Skeletal muscle satellite cell (primary cell): ENCODE results near the gene UBE2C.

ENCODE experiments used
- H3K27me3 ChIP-seq: 2 replicates; pipeline ENCODE4 v1.7.0; 2013; ENCODE audit warnings: low read length; ENCODE audit not compliant: control insufficient read depth, insufficient read depth
- H3K36me3 ChIP-seq: 2 replicates; pipeline ENCODE4 v1.7.0; 2013; ENCODE audit warnings: mild to moderate bottlenecking, control low read depth, low read length; ENCODE audit not compliant: insufficient read depth
- H3K4me1 ChIP-seq: 2 replicates; pipeline ENCODE4 v1.7.0; 2013; ENCODE audit warnings: low read length; ENCODE audit not compliant: control insufficient read depth, insufficient read depth
- H3K4me2 ChIP-seq: 2 replicates; pipeline ENCODE4 v1.7.0; 2013; ENCODE audit warnings: mild to moderate bottlenecking, low read length
- H3K4me3 ChIP-seq: 2 replicates; pipeline ENCODE4 v1.7.0; 2013; ENCODE audit warnings: low read length
- H3K9ac ChIP-seq: 2 replicates; pipeline ENCODE4 v1.7.0; 2013; ENCODE audit warnings: mild to moderate bottlenecking, low read depth, low read length, moderate library complexity
- H3K9me3 ChIP-seq: replicated peaks from 2 replicates; pipeline ENCODE4 v1.7.0; 2013; ENCODE audit warnings: mild to moderate bottlenecking, control low read depth, low read length

UBE2C gene

DNA sequence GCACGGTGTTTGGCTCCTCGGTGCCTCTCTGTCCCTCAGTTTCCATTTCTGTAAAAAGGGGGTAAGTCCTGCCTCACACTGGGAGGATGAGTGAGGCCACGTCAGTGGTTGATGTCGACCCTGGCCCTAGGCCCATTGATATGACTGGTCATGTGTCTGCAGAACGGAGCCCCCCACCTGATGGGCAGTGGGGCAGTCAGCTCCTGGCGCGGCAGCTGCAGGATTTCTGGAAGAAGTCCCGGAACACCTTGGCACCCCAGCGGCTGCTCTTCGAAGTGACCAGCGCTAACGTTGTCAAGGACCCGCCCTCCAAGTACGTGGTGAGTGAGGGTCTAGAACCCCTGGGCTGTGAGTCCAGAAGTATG lies 22.3 kb downstream of the UBE2C start:
- Histone ChIP-seq H3K4me3 (peak overlapping the region; percentile 83), H3K9me3 (no peaks in the 10 kb centered on the region), H3K9ac (peak overlapping the region; percentile 90), H3K27me3 (no peaks in the 10 kb centered on the region), H3K4me2 (peak overlapping the region; percentile 96), H3K36me3 (peaks cover 4% of the 10 kb centered on the region), H3K4me1 (peaks cover 32% of the 10 kb centered on the region)

DNA sequence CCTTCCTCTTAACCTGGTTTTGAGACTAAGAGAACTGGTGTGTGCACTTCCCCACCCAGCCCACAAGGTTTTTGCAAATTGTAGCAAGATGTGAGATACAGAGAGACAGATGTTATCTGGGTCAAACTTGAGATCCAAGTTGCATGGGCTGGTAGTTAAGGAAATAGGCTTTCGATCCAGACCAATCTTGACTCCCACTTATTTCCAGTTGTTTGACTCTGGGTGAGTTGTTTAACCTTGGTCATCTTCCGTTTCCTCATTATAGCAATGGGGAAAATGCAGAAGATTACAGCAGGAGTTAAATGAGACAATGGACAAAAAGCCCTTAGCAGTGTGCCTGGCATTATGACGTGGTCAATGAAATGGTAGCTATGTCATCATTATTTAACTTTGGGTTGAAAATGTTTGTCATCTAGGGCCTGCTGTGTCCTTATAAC lies 22.9 kb downstream of the UBE2C start:
- H3K4me1 ChIP-seq = peaks cover 32% of the 10 kb centered on the region
- peak overlapping the region; percentile 83 for H3K4me3 ChIP-seq
- peak overlapping the region; percentile 96 for H3K4me2 ChIP-seq
- H3K36me3 ChIP-seq = peaks cover 7% of the 10 kb centered on the region
- no peaks in the 10 kb centered on the region for H3K27me3 ChIP-seq
- peak overlapping the region; percentile 90 for H3K9ac ChIP-seq
- H3K9me3 ChIP-seq = no peaks in the 10 kb centered on the region

- H3K27me3 ChIP-seq = no peaks in the 10 kb centered on the region
- peaks cover 10% of the 10 kb centered on the region for H3K36me3 ChIP-seq
- H3K4me1 ChIP-seq = peaks cover 32% of the 10 kb centered on the region
- H3K4me2 ChIP-seq = peak overlapping the region; percentile 96
- H3K9me3 ChIP-seq = no peaks in the 10 kb centered on the region
- peak overlapping the region; percentile 90 for H3K9ac ChIP-seq
- peak overlapping the region; percentile 83 for H3K4me3 ChIP-seq
Observed at GRCh38 chr20:45835825-45836224, 23.4 kb downstream of the UBE2C start.

DNA sequence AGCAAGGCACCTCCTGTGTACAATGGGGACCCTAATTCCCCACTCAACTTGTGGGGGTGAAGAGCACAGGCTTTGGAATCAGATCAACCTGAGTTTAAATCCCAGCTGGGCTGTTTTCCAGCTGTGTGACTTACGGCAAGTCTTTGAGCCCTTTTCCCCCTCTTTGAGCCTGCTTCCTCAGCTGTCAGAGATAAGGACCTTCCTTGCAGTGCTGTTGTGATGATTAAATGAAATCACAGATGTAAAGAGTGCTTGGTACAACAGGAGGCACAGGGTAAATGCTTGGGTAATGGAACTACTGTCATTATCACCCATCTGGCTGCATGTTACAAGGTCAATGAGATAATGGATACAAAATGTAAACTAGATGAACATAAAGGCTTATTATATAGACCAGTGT lies 24.4 kb downstream of the UBE2C start:
- peaks cover 20% of the 10 kb centered on the region for H3K36me3 ChIP-seq
- peak overlapping the region; percentile 50 for H3K4me2 ChIP-seq
- no peak overlapping the region for H3K9ac ChIP-seq
- peak overlapping the region; percentile 12 for H3K4me3 ChIP-seq
- H3K27me3 ChIP-seq = no peaks in the 10 kb centered on the region
- peaks cover 32% of the 10 kb centered on the region for H3K4me1 ChIP-seq
- H3K9me3 ChIP-seq = no peaks in the 10 kb centered on the region

GRCh38 chr20:45840700-45841198 lies 28.3 kb downstream of the UBE2C start:
- H3K4me2 ChIP-seq = no peak overlapping the region
- H3K4me1 ChIP-seq = peaks cover 9% of the 10 kb centered on the region
- no peak overlapping the region for H3K4me3 ChIP-seq
- H3K36me3 ChIP-seq = peaks cover 54% of the 10 kb centered on the region
- H3K9ac ChIP-seq = no peak overlapping the region
- no peaks in the 10 kb centered on the region for H3K9me3 ChIP-seq
- H3K27me3 ChIP-seq = no peaks in the 10 kb centered on the region

- Histone ChIP-seq H3K36me3 (peaks cover 60% of the 10 kb centered on the region), H3K9me3 (no peaks in the 10 kb centered on the region), H3K9ac (no peak overlapping the region), H3K27me3 (no peaks in the 10 kb centered on the region), H3K4me2 (no peak overlapping the region), H3K4me3 (no peak overlapping the region), H3K4me1 (peaks cover 4% of the 10 kb centered on the region)
Observed at GRCh38 chr20:45841407-45842129, 29.1 kb downstream of the UBE2C start.

- no peaks in the 10 kb centered on the region for H3K4me1 ChIP-seq
- H3K36me3 ChIP-seq = peaks cover 59% of the 10 kb centered on the region
- no peak overlapping the region for H3K9ac ChIP-seq
- H3K27me3 ChIP-seq = no peaks in the 10 kb centered on the region
- no peak overlapping the region for H3K4me3 ChIP-seq
- H3K9me3 ChIP-seq = no peaks in the 10 kb centered on the region
- no peak overlapping the region for H3K4me2 ChIP-seq
Observed at GRCh38 chr20:45842169-45842812, 29.8 kb downstream of the UBE2C start.

- no peak overlapping the region for H3K4me3 ChIP-seq
- no peaks in the 10 kb centered on the region for H3K4me1 ChIP-seq
- peaks cover 64% of the 10 kb centered on the region for H3K36me3 ChIP-seq
- no peak overlapping the region for H3K4me2 ChIP-seq
- no peak overlapping the region for H3K9ac ChIP-seq
- no peaks in the 10 kb centered on the region for H3K27me3 ChIP-seq
- H3K9me3 ChIP-seq = no peaks in the 10 kb centered on the region
Observed at GRCh38 chr20:45843506-45843905, 31.1 kb downstream of the UBE2C start.

- Histone ChIP-seq H3K9ac (no peak overlapping the region), H3K4me1 (no peaks in the 10 kb centered on the region), H3K4me2 (no peak overlapping the region), H3K9me3 (no peaks in the 10 kb centered on the region), H3K36me3 (peaks cover 64% of the 10 kb centered on the region), H3K27me3 (no peaks in the 10 kb centered on the region), H3K4me3 (no peak overlapping the region)
Observed at GRCh38 chr20:45845452-45845851, 33.0 kb downstream of the UBE2C start.

DNA sequence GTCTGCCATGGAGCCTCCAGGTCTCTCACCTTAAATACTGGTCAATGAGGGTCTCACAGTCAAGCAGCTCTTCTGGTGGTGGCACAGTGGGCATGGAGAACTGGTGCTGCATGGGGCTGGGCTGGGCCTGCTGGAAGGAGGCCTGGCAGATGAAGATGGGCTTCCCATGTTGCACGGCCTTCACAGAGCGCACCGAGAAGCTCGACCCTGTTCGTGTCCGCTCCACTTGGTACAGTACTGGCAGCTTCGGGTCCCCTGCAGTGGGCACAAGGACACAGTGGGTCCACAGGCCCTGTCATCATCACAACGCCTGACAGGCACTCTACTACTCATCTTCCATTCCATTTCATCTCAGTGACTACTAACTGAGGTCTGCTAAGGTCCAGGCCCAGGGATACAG lies 36.0 kb downstream of the UBE2C start:
- Histone ChIP-seq H3K4me3 (no peak overlapping the region), H3K9ac (no peak overlapping the region), H3K36me3 (peaks cover 41% of the 10 kb centered on the region), H3K27me3 (no peaks in the 10 kb centered on the region), H3K9me3 (no peaks in the 10 kb centered on the region), H3K4me2 (no peak overlapping the region), H3K4me1 (no peaks in the 10 kb centered on the region)

GRCh38 chr20:45848969-45849582 lies 36.6 kb downstream of the UBE2C start:
- Histone ChIP-seq H3K4me1 (no peaks in the 10 kb centered on the region), H3K27me3 (no peaks in the 10 kb centered on the region), H3K4me2 (no peak overlapping the region), H3K9ac (no peak overlapping the region), H3K9me3 (no peaks in the 10 kb centered on the region), H3K36me3 (peaks cover 38% of the 10 kb centered on the region), H3K4me3 (no peak overlapping the region)
